ENCODE results near the gene CLEC7A.
A peak's percentile ranks its signal among the peaks of the same experiment; 100 is the strongest.

The CLEC7A gene

GRCh38 chr12:10069976-10070375 lies 60.0 kb downstream of the CLEC7A start:
- no peak overlapping the region for H2BK12ac ChIP-seq (ENCODE audit: low read length)
- no peak overlapping the region for H3K4ac ChIP-seq (ENCODE audit: low read depth, low read length)
- no peak overlapping the region for H3K9ac ChIP-seq (ENCODE audit: low read length)
- H3K4me3 ChIP-seq (ENCODE audit: low read depth, low read length): no peak overlapping the region
- WGBS (ENCODE audit: extremely low coverage, insufficient coverage, insufficient read length): no CpG with 5 or more reads among the region's 3 CpGs
- H2BK120ac ChIP-seq (ENCODE audit: insufficient read depth, low read length, poor library complexity): no peak overlapping the region
- H2AFZ ChIP-seq (ENCODE audit: insufficient read depth, low read length, poor library complexity): no peak overlapping the region
- no peak overlapping the region for H3K14ac ChIP-seq (ENCODE audit: low read length)
- peaks cover 0 to 3% of the 10 kb centered on the region in 2 experiments for H3K36me3 ChIP-seq (ENCODE audit: control insufficient read depth in 1 of 2, insufficient read depth in 2 of 2, low read length in 2 of 2)
- H3K9me3 ChIP-seq (ENCODE audit: insufficient read depth, low read depth, low read length): no peaks in the 10 kb centered on the region
- no peak for DNase-seq
- no peak overlapping the region for H2BK5ac ChIP-seq (ENCODE audit: low read depth, low read length, poor library complexity)
- no peaks in the 10 kb centered on the region for H3K79me1 ChIP-seq (ENCODE audit: low read length)
- no peak overlapping the region for H3K27ac ChIP-seq (ENCODE audit: low read depth, low read length)
- no peak overlapping the region for H2AK5ac ChIP-seq (ENCODE audit: low read length)
- H4K91ac ChIP-seq (ENCODE audit: low read depth, low read length): no peak overlapping the region
- H4K12ac ChIP-seq (ENCODE audit: low read depth, low read length): no peak overlapping the region
- peaks cover 0 to 4% of the 10 kb centered on the region in 2 experiments for H3K4me1 ChIP-seq (ENCODE audit: control insufficient read depth in 1 of 2, insufficient read depth in 2 of 2, low read length in 2 of 2)
- H3K18ac ChIP-seq (ENCODE audit: low read length): no peak overlapping the region
- no peak overlapping the region for H3K4me2 ChIP-seq (ENCODE audit: low read length)
- H3K27me3 ChIP-seq (ENCODE audit: insufficient read depth, low read length): no peaks in the 10 kb centered on the region
- H4K8ac ChIP-seq (ENCODE audit: low read depth, low read length): no peak overlapping the region
- no peaks in the 10 kb centered on the region for H3K79me2 ChIP-seq (ENCODE audit: control insufficient read depth, insufficient read depth, low read length, poor library complexity)
- no peak overlapping the region for H3K23ac ChIP-seq (ENCODE audit: low read length)

GRCh38 chr12:10069099-10069498 lies 60.9 kb downstream of the CLEC7A start:
- Histone ChIP-seq H2BK12ac (ENCODE audit: low read length) (no peak overlapping the region), H4K12ac (ENCODE audit: low read depth, low read length) (no peak overlapping the region), H3K18ac (ENCODE audit: low read length) (no peak overlapping the region), H3K23ac (ENCODE audit: low read length) (no peak overlapping the region), H3K4me1 (ENCODE audit: control insufficient read depth in 1 of 2, insufficient read depth in 2 of 2, low read length in 2 of 2) (peaks cover 0 to 4% of the 10 kb centered on the region in 2 experiments), H3K4ac (ENCODE audit: low read depth, low read length) (no peak overlapping the region), H3K27ac (ENCODE audit: low read depth, low read length) (no peak overlapping the region), H4K91ac (ENCODE audit: low read depth, low read length) (no peak overlapping the region), H3K9ac (ENCODE audit: low read length) (no peak overlapping the region), H4K8ac (ENCODE audit: low read depth, low read length) (no peak overlapping the region), H2BK120ac (ENCODE audit: insufficient read depth, low read length, poor library complexity) (no peak overlapping the region), H2AK5ac (ENCODE audit: low read length) (no peak overlapping the region), H3K4me2 (ENCODE audit: low read length) (no peak overlapping the region), H3K79me2 (ENCODE audit: control insufficient read depth, insufficient read depth, low read length, poor library complexity) (no peaks in the 10 kb centered on the region), H2AFZ (ENCODE audit: insufficient read depth, low read length, poor library complexity) (no peak overlapping the region), H2BK5ac (ENCODE audit: low read depth, low read length, poor library complexity) (no peak overlapping the region), H3K4me3 (ENCODE audit: low read depth, low read length) (no peak overlapping the region), H3K14ac (ENCODE audit: low read length) (no peak overlapping the region), H3K9me3 (ENCODE audit: insufficient read depth, low read depth, low read length) (no peaks in the 10 kb centered on the region), H3K27me3 (ENCODE audit: insufficient read depth, low read length) (no peaks in the 10 kb centered on the region), H3K36me3 (ENCODE audit: control insufficient read depth in 1 of 2, insufficient read depth in 2 of 2, low read length in 2 of 2) (peaks cover 0 to 3% of the 10 kb centered on the region in 2 experiments), H3K79me1 (ENCODE audit: low read length) (no peaks in the 10 kb centered on the region)
- peak in 1 of 2 donors; percentile 29 for DNase-seq
- WGBS (ENCODE audit: extremely low coverage, insufficient coverage, insufficient read length): no CpG with 5 or more reads among the region's 4 CpGs

- Histone ChIP-seq H2BK120ac (ENCODE audit: insufficient read depth, low read length, poor library complexity) (no peak overlapping the region), H2AK5ac (ENCODE audit: low read length) (no peak overlapping the region), H3K27ac (ENCODE audit: low read depth, low read length) (no peak overlapping the region), H3K9me3 (ENCODE audit: insufficient read depth, low read depth, low read length) (no peaks in the 10 kb centered on the region), H2BK12ac (ENCODE audit: low read length) (no peak overlapping the region), H4K91ac (ENCODE audit: low read depth, low read length) (no peak overlapping the region), H3K18ac (ENCODE audit: low read length) (no peak overlapping the region), H3K4ac (ENCODE audit: low read depth, low read length) (no peak overlapping the region), H3K36me3 (ENCODE audit: control insufficient read depth in 1 of 2, insufficient read depth in 2 of 2, low read length in 2 of 2) (peaks cover 0 to 3% of the 10 kb centered on the region in 2 experiments), H3K9ac (ENCODE audit: low read length) (no peak overlapping the region), H3K4me3 (ENCODE audit: low read depth, low read length) (no peak overlapping the region), H4K12ac (ENCODE audit: low read depth, low read length) (no peak overlapping the region), H2BK5ac (ENCODE audit: low read depth, low read length, poor library complexity) (no peak overlapping the region), H3K27me3 (ENCODE audit: insufficient read depth, low read length) (no peaks in the 10 kb centered on the region), H3K79me1 (ENCODE audit: low read length) (no peaks in the 10 kb centered on the region), H3K79me2 (ENCODE audit: control insufficient read depth, insufficient read depth, low read length, poor library complexity) (no peaks in the 10 kb centered on the region), H4K8ac (ENCODE audit: low read depth, low read length) (no peak overlapping the region), H3K14ac (ENCODE audit: low read length) (no peak overlapping the region), H2AFZ (ENCODE audit: insufficient read depth, low read length, poor library complexity) (no peak overlapping the region), H3K4me2 (ENCODE audit: low read length) (no peak overlapping the region), H3K23ac (ENCODE audit: low read length) (no peak overlapping the region), H3K4me1 (ENCODE audit: control insufficient read depth in 1 of 2, insufficient read depth in 2 of 2, low read length in 2 of 2) (peaks cover 0 to 4% of the 10 kb centered on the region in 2 experiments)
- DNase-seq: peak in 1 of 2 donors; percentile 35
- WGBS (ENCODE audit: extremely low coverage, insufficient coverage, insufficient read length): no CpG with 5 or more reads among the region's 1 CpG
These were observed 61.4 kb downstream of the CLEC7A start for GRCh38 chr12:10068644-10069043.

- H2AFZ ChIP-seq (ENCODE audit: insufficient read depth, low read length, poor library complexity): no peak overlapping the region
- H3K4me3 ChIP-seq (ENCODE audit: low read depth, low read length): no peak overlapping the region
- H3K79me2 ChIP-seq (ENCODE audit: control insufficient read depth, insufficient read depth, low read length, poor library complexity): no peaks in the 10 kb centered on the region
- no peak overlapping the region for H3K14ac ChIP-seq (ENCODE audit: low read length)
- H4K8ac ChIP-seq (ENCODE audit: low read depth, low read length): no peak overlapping the region
- no peak overlapping the region for H3K4ac ChIP-seq (ENCODE audit: low read depth, low read length)
- H3K9ac ChIP-seq (ENCODE audit: low read length): no peak overlapping the region
- H3K4me2 ChIP-seq (ENCODE audit: low read length): no peak overlapping the region
- peaks cover 0 to 2% of the 10 kb centered on the region in 2 experiments for H3K4me1 ChIP-seq (ENCODE audit: control insufficient read depth in 1 of 2, insufficient read depth in 2 of 2, low read length in 2 of 2)
- no peak overlapping the region for H3K27ac ChIP-seq (ENCODE audit: low read depth, low read length)
- H3K79me1 ChIP-seq (ENCODE audit: low read length): no peaks in the 10 kb centered on the region
- no peak overlapping the region for H2BK120ac ChIP-seq (ENCODE audit: insufficient read depth, low read length, poor library complexity)
- H3K18ac ChIP-seq (ENCODE audit: low read length): no peak overlapping the region
- no peak overlapping the region for H2AK5ac ChIP-seq (ENCODE audit: low read length)
- DNase-seq: no peak
- H3K9me3 ChIP-seq (ENCODE audit: insufficient read depth, low read depth, low read length): no peaks in the 10 kb centered on the region
- H3K23ac ChIP-seq (ENCODE audit: low read length): no peak overlapping the region
- H4K12ac ChIP-seq (ENCODE audit: low read depth, low read length): no peak overlapping the region
- no peak overlapping the region for H2BK12ac ChIP-seq (ENCODE audit: low read length)
- peaks cover 0 to 3% of the 10 kb centered on the region in 2 experiments for H3K36me3 ChIP-seq (ENCODE audit: control insufficient read depth in 1 of 2, insufficient read depth in 2 of 2, low read length in 2 of 2)
- no CpG with 5 or more reads among the region's 3 CpGs for WGBS (ENCODE audit: extremely low coverage, insufficient coverage, insufficient read length)
- H3K27me3 ChIP-seq (ENCODE audit: insufficient read depth, low read length): no peaks in the 10 kb centered on the region
- no peak overlapping the region for H4K91ac ChIP-seq (ENCODE audit: low read depth, low read length)
- no peak overlapping the region for H2BK5ac ChIP-seq (ENCODE audit: low read depth, low read length, poor library complexity)
These were observed 62.1 kb downstream of the CLEC7A start for GRCh38 chr12:10067942-10068341.

All from trophoblast cell (in vitro differentiated cells and primary cell).